Measurements from ENCODE around the gene TRIM39. TPM values are rescaled to one million over a fixed set of nuclear protein-coding genes. Genes with fewer than 3 reads are reported as not detected.

TRIM39 gene
- total and polyA plus RNA-seq, 9 of the 15 experiments (the other 6 are each of a cell fraction or from before 2014, with no cell fraction given), result 5.6 to 17.7 (median 12.8) TPM

DNA sequence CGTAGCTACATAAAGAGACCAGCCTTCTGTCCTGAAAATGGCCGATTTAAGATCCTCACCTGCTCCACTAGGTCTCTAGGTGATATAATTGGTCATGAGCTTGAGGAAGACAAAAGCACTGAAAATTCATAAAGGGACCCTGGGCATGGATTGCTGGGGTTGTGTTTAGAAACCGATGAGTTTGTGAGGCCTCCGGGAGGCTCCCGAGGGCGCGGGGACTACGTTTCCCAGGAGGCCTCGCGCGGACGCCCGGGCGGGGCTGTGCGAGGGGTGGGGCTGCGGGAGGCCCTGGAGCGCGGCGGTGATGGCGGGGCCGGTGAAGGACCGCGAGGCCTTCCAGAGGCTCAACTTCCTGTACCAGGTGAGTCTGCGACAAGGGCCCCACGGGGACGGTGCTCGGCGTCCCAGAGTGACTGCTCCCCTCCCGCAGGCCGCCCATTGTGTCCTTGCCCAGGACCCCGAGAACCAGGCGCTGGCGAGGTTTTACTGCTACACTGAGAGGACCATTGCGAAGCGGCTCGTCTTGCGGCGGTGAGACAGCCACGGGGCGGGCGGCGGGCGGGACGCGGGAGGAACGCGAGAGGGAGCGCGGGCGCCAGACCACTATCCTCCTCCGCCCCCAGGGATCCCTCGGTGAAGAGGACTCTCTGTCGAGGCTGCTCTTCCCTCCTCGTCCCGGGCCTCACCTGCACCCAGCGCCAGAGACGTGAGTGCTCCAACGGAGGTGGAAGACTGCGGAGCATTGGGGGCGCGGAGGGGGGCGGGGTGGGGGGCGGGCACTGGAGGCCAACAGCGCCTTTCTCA lies 18.3 kb downstream of the TRIM39 start, which contains the start of gene RPP21 (continued):
- TF ChIP-seq, protein P1, sequence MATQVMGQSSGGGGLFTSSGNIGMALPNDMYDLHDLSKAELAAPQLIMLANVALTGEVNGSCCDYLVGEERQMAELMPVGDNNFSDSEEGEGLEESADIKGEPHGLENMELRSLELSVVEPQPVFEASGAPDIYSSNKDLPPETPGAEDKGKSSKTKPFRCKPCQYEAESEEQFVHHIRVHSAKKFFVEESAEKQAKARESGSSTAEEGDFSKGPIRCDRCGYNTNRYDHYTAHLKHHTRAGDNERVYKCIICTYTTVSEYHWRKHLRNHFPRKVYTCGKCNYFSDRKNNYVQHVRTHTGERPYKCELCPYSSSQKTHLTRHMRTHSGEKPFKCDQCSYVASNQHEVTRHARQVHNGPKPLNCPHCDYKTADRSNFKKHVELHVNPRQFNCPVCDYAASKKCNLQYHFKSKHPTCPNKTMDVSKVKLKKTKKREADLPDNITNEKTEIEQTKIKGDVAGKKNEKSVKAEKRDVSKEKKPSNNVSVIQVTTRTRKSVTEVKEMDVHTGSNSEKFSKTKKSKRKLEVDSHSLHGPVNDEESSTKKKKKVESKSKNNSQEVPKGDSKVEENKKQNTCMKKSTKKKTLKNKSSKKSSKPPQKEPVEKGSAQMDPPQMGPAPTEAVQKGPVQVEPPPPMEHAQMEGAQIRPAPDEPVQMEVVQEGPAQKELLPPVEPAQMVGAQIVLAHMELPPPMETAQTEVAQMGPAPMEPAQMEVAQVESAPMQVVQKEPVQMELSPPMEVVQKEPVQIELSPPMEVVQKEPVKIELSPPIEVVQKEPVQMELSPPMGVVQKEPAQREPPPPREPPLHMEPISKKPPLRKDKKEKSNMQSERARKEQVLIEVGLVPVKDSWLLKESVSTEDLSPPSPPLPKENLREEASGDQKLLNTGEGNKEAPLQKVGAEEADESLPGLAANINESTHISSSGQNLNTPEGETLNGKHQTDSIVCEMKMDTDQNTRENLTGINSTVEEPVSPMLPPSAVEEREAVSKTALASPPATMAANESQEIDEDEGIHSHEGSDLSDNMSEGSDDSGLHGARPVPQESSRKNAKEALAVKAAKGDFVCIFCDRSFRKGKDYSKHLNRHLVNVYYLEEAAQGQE (IDR thresholded peaks at IDR 0.05; ENCODE audit: borderline replicate concordance), result no peak
- TF ChIP-seq, protein P1 (CRISPR knock-in tag; IDR thresholded peaks at IDR 0.05; ENCODE audit: low read depth), result peak; percentile 64; the same call in 1 of the 2 replicates
- no peak for TF ChIP-seq HDGF (IDR thresholded peaks at IDR 0.05)
- TF ChIP-seq, protein P2, sequence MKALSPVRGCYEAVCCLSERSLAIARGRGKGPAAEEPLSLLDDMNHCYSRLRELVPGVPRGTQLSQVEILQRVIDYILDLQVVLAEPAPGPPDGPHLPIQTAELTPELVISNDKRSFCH (CRISPR knock-in tag; IDR thresholded peaks at IDR 0.05), result no peak
- TF ChIP-seq, protein P2 (tag; IDR thresholded peaks at IDR 0.05), result 0 out of 2 replicates have a peak, but pooled peaks have one; percentile 23
- TF ChIP-seq POLR2H (tag; IDR thresholded peaks at IDR 0.05; ENCODE audit: low read depth), result peak; percentile 89
- TF ChIP-seq BRCA1 (IDR thresholded peaks at IDR 0.05), result no peak
- no peak for TF ChIP-seq BRCA1 (CRISPR knock-in tag; IDR thresholded peaks at IDR 0.05)
- no peak for TF ChIP-seq SAFB (IDR thresholded peaks at IDR 0.05; ENCODE audit: borderline replicate concordance, low read depth, low read length)
- TF ChIP-seq MAFF (IDR thresholded peaks at IDR 0.05; ENCODE audit: low read length), result no peak
- 0 out of 4 replicates have a peak, but pooled peaks of 1 of the 2 experiments have one; percentile 6 for TF ChIP-seq RAD21 (CRISPR knock-in tag; conservative IDR thresholded peaks at IDR 0.05 in 1 of 2, IDR thresholded peaks at IDR 0.05 in 1 of 2)
- no peak; the same call in 1 of the 2 replicates for TF ChIP-seq HDAC2 (IDR thresholded peaks at IDR 0.05)
- TF ChIP-seq NEUROD1 (IDR thresholded peaks at IDR 0.05; ENCODE audit: borderline replicate concordance, low read depth, low read length, partially characterized antibody), result peak; percentile 46
- TF ChIP-seq DIDO1 (tag; IDR thresholded peaks at IDR 0.05; ENCODE audit: low read depth), result no peak
- peak; percentile 23; the same call in 1 of the 2 replicates for TF ChIP-seq CEBPG (CRISPR knock-in tag; IDR thresholded peaks at IDR 0.05)
- TF ChIP-seq CEBPG (tag; conservative IDR thresholded peaks at IDR 0.05 in 1 of 2, IDR thresholded peaks at IDR 0.05 in 1 of 2), result no peak
- peak; percentile 37; the same call in 1 of the 2 replicates for TF ChIP-seq TEAD4 (IDR thresholded peaks at IDR 0.05; ENCODE audit: low read length)
- no peak for TF ChIP-seq TEAD4 (CRISPR knock-in tag; IDR thresholded peaks at IDR 0.05; ENCODE audit: borderline replicate concordance)
- 0 out of 2 replicates have a peak, but pooled peaks have one; percentile 32 for TF ChIP-seq ZNF316 (IDR thresholded peaks at IDR 0.05)
- peak; percentile 77 for TF ChIP-seq FIP1L1 (IDR thresholded peaks at IDR 0.05; ENCODE audit: low read depth, low read length, poor library complexity, severe bottlenecking)
- TF ChIP-seq ZSCAN32 (CRISPR knock-in tag; IDR thresholded peaks at IDR 0.05), result peak; percentile 64; the same call in 1 of the 2 replicates
- peak; percentile 97 for TF ChIP-seq SUPT5H (IDR thresholded peaks at IDR 0.05)
